GM06990 (cell line): ENCODE results near the gene CAPN2.

ENCODE experiments used
- DNase-seq: peaks from one replicate; pipeline ENCODE4 v3.0.0-alpha.2; 2011; ENCODE audit not compliant: insufficient read length; ENCODE audit errors: extremely low read depth
- H3K27me3 ChIP-seq: replicated peaks from 2 replicates; pipeline ENCODE4 v1.6.0; 2011; ENCODE audit warnings: low read length; ENCODE audit not compliant: control insufficient read depth, insufficient read depth
- H3K36me3 ChIP-seq: 2 replicates; pipeline ENCODE4 v1.5.1; 2011; ENCODE audit warnings: low read length; ENCODE audit not compliant: control insufficient read depth, insufficient read depth
- H3K4me3 ChIP-seq: replicated peaks from 2 replicates; pipeline ENCODE4 v1.5.1; 2011; ENCODE audit warnings: low read depth, mild to moderate bottlenecking, control low read depth, low read length
- TF ChIP-seq, protein P1 (sequence below): IDR thresholded peaks from 2 replicates; pipeline ENCODE4 v1.5.1; 2011; ENCODE audit warnings: low read length, control low read depth, mild to moderate bottlenecking, inconsistent platforms; ENCODE audit not compliant: insufficient read depth, poor library complexity, severe bottlenecking

The CAPN2 gene

DNA sequence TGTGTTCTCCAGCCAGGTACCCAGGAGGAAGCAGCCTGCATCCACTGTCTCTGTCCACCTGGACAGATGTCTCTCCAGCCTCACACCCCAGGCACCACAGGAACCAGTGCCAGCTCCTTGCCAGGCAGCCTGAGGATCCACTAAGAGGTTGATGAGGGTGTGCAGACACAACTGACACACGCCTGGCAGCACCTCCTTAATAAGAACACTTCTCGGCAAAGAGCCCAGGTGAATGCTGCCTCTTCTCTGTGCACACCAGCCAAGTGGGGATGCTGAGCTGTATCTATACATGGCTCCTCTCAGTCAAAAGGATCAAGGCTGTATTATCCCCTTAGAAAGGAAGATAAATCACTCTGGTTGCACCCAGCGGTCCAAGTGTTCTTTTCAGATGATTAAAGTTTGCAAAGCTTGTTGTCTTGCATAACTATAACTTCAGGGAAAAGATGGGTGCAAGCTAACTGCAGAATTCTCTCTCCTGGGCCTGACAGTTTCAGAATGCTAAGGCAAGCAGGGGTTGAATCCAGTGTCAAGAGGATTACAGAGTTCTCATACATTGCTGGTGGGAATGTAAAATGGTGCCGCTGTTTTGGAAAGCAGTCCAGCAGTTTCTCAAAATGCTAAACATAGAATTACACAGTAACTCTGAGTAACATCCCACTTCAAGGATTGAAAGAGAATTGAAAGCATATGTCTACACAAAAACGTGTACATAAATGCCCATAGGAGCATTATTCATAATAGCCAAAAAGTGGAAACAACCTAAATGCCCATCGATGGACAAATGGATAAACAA is 43.1 kb upstream of the CAPN2 start:
- peaks cover 4% of the 10 kb centered on the region for H3K27me3 ChIP-seq
- H3K36me3 ChIP-seq, result no peaks in the 10 kb centered on the region
- H3K4me3 ChIP-seq, result no peak overlapping the region
- no peak for DNase-seq
- TF ChIP-seq, protein P1, sequence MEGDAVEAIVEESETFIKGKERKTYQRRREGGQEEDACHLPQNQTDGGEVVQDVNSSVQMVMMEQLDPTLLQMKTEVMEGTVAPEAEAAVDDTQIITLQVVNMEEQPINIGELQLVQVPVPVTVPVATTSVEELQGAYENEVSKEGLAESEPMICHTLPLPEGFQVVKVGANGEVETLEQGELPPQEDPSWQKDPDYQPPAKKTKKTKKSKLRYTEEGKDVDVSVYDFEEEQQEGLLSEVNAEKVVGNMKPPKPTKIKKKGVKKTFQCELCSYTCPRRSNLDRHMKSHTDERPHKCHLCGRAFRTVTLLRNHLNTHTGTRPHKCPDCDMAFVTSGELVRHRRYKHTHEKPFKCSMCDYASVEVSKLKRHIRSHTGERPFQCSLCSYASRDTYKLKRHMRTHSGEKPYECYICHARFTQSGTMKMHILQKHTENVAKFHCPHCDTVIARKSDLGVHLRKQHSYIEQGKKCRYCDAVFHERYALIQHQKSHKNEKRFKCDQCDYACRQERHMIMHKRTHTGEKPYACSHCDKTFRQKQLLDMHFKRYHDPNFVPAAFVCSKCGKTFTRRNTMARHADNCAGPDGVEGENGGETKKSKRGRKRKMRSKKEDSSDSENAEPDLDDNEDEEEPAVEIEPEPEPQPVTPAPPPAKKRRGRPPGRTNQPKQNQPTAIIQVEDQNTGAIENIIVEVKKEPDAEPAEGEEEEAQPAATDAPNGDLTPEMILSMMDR, result no peak

DNA sequence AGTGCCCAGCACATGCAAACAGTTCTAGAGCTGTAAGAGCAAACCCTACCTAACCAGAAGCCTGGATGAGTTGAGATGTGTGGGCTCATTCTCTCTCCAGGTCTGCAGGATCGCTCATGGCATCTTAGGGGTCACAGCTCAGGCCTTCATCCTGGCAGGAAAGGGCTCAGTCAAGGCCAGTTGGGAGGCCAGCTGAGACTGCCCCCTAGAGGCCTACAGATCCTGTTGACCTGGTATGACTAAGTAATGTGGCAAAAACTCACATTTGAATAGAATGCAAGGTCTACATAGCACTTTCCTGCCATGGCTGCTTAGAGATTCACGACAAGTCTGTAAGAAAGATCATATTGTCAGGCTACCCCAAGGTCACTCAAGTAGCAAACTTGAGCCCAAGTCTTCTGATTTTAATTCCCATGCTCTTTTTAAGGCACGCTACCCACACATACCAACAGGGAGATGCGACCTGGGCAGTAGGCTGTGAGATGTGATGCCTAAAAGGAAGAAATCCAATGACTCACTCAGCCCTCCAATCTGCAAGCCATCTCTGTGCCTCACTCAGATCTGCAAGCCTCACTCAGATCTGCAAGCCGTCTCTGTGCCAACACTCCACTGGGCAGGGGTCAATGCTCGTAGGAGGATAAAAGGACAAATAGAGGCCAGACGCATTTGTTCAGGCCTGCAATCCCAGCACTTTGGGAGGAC is 41.7 kb upstream of the CAPN2 start:
- TF ChIP-seq, protein P1, result peak; percentile 65
- no peak overlapping the region for H3K4me3 ChIP-seq
- H3K36me3 ChIP-seq, result no peaks in the 10 kb centered on the region
- no peak for DNase-seq
- peaks cover 4% of the 10 kb centered on the region for H3K27me3 ChIP-seq

DNA sequence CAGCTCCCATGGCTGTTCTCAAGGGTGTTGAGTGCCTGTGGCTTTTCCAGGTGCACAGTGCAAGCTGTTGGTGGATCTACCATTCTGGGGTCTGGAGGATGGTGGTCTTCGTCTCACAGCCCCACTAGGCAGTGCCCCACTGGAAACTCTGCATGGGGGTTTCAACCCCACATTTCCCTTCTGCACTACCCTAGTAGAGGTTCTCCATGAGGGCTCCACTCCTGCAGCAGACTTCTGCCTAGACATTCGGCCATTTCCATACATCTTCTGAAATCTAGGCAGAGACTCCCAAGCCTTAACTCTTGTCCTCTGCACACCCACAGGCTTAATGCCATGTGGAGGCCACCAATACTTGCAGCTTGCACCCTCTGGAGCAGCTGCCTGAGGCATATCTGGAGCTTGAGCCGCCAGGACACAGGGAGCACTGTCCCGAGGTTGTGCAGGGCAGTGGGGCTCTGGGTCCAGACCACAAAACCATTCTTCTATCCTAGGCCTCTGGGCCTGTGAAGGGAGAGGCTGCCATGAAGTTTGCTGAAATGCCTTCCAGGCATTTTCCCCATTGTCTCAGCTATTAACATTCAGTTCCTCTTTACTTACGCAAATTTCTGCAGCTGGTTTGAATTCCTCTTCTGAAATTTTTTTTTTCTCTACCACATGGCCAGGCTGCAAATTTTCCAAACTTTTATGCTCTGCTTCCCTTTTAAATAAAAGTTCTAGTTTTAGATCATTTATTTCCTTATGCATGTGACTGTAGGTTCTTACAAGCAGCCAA is 38.0 kb upstream of the CAPN2 start:
- no peak for DNase-seq
- Histone ChIP-seq H3K27me3 (peaks cover 2% of the 10 kb centered on the region), H3K36me3 (no peaks in the 10 kb centered on the region), H3K4me3 (no peak overlapping the region)
- TF ChIP-seq, protein P1, result no peak

DNA sequence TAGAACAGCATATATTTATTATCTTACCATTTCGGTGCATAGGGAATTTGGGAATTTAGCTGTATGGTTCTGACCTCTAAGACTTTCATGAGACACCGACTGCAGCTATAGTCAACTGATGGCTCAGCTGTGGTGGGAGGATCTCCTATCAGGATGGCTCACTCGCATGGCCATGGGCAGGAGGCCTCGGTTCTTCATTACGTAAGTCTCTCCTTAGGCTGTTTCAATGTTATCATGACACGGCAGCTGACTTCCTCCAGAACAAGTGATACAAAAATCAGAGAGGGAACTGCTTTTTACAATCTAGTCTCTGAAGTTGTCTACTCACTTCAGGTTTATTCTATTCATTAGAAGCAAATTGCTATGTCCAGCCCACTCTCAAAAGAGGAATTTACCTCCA is 33.5 kb upstream of the CAPN2 start:
- DNase-seq, result no peak

DNA sequence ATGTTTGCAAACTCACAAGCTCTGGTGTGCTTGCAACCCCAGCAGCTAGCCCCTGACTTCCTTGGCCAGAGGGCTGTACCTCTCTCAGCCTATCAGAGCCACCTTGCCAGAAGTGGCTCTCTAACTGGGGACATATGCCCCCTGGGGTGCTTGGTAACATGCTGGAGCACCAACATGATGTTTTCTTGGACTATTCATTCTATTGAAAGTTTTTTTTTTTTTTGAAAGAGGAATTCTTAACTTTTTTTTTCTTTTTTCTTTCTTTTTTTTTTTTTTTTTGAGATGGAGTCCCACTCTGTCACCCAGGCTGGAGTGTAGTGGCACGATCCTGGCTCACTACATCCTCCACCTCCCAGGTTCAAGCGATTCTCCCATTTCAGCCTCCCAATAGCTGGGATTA is 32.2 kb upstream of the CAPN2 start:
- TF ChIP-seq, protein P1, result no peak

More for the DNA sequence above, 33.5 kb upstream of the CAPN2 start:
- Histone ChIP-seq H3K27me3 (no peaks in the 10 kb centered on the region; the same call in 1 of the 2 replicates), H3K4me3 (no peak overlapping the region), H3K36me3 (no peaks in the 10 kb centered on the region)
- TF ChIP-seq, protein P1, result no peak

More for the DNA sequence above, 32.2 kb upstream of the CAPN2 start:
- Histone ChIP-seq H3K36me3 (no peaks in the 10 kb centered on the region), H3K27me3 (no peaks in the 10 kb centered on the region; the same call in 1 of the 2 replicates), H3K4me3 (no peak overlapping the region)
- no peak for DNase-seq
